RWPE1 (cell line): ENCODE measurements around the gene RALA.
"Not testable (repeated sequence)": the region's sequence is repeated elsewhere in the genome, so short reads cannot be mapped to it uniquely, and the experiment has no call there.

Source experiments
- CTCF ChIA-PET: fragments of 350-600 bp; sonication (Branson Sonifier 250); formaldehyde crosslinking; extraction: SDS; loops from one replicate; lab custom pipeline; 2021; lab: Yijun Ruan, JAX
- POLR2A ChIA-PET: fragments of 400-600 bp; formaldehyde crosslinking; extraction: SDS; loops from one replicate; lab custom pipeline; 2020; ENCODE audit warnings: antibody characterized with exemption; ENCODE audit not compliant: low non-redundant PET; lab: Yijun Ruan, JAX
- DNase-seq: peaks from one replicate; pipeline ENCODE4 v3.0.0; 2012; ENCODE audit warnings: low spot score
- H3K27ac ChIP-seq: fragments of 450-650 bp; 2 replicates; pipeline ENCODE4 v1.5.1; 2017
- TF ChIP-seq, protein P1 (sequence below): fragments of 450-650 bp; conservative IDR thresholded peaks from 2 replicates; pipeline ENCODE4 v1.5.1; 2017; ENCODE audit warnings: low read depth, mild to moderate bottlenecking

RALA gene

GRCh38 chr7:39681887-39682441, 58.6 kb downstream of the RALA start:
- CTCF ChIA-PET: no interaction called here

GRCh38 chr7:39683216-39683845, 60.0 kb downstream of the RALA start:
- DNase-seq: peak; percentile 22
- ChIA-PET CTCF (no interaction called here), POLR2A (no interaction called here)
- TF ChIP-seq, protein P1, sequence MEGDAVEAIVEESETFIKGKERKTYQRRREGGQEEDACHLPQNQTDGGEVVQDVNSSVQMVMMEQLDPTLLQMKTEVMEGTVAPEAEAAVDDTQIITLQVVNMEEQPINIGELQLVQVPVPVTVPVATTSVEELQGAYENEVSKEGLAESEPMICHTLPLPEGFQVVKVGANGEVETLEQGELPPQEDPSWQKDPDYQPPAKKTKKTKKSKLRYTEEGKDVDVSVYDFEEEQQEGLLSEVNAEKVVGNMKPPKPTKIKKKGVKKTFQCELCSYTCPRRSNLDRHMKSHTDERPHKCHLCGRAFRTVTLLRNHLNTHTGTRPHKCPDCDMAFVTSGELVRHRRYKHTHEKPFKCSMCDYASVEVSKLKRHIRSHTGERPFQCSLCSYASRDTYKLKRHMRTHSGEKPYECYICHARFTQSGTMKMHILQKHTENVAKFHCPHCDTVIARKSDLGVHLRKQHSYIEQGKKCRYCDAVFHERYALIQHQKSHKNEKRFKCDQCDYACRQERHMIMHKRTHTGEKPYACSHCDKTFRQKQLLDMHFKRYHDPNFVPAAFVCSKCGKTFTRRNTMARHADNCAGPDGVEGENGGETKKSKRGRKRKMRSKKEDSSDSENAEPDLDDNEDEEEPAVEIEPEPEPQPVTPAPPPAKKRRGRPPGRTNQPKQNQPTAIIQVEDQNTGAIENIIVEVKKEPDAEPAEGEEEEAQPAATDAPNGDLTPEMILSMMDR: no peak
- no peak overlapping the region for H3K27ac ChIP-seq

More at GRCh38 chr7:39681887-39682441, 58.6 kb downstream of the RALA start:
- POLR2A ChIA-PET: no interaction called here
- DNase-seq: no peak
- H3K27ac ChIP-seq: no peak overlapping the region
- TF ChIP-seq, protein P1: no peak

- CTCF ChIA-PET: interaction anchor here (0.5 kb wide), 1 partner anchor 218 kb away, joined by 3 read pairs; no protein-coding TSS in a partner anchor
- H3K27ac ChIP-seq: no peak overlapping the region
- POLR2A ChIA-PET: no interaction called here
- TF ChIP-seq, protein P1: no peak
- DNase-seq: no peak
Observed at GRCh38 chr7:39686261-39686924, 63.0 kb downstream of the RALA start.

- TF ChIP-seq, protein P1: no peak
- peak overlapping the region; percentile 36 for H3K27ac ChIP-seq
- DNase-seq: no peak
- POLR2A ChIA-PET: no interaction called here
- CTCF ChIA-PET: interaction anchor here (0.6 to 0.8 kb wide), 2 partner anchors 16 to 54 kb away, joined by 3 to 4 read pairs; no protein-coding TSS in a partner anchor
Observed at GRCh38 chr7:39688611-39689480, 65.5 kb downstream of the RALA start.

DNA sequence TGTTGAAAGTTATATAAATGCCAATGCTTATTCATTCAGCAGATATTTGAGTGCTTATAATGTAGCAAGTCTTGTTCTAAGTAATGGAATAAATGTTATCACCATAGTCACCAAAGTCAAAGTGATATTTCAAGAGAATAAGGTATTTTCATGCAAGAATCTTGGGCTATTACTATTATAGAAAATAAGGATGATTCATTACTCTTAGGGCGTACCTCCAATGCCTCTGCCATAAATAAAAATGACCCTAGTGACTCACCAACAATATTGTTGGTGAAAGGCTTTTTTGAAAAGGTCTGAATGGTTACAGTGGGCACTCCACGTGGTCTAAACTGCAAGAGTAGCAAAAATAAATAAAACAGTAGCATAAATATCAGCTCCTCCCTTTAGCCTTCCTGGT, 68.4 kb downstream of the RALA start:
- ChIA-PET POLR2A (no interaction called here), CTCF (no interaction called here)
- peak; percentile 32 for DNase-seq
- H3K27ac ChIP-seq: no peak overlapping the region
- TF ChIP-seq, protein P1: no peak

DNA sequence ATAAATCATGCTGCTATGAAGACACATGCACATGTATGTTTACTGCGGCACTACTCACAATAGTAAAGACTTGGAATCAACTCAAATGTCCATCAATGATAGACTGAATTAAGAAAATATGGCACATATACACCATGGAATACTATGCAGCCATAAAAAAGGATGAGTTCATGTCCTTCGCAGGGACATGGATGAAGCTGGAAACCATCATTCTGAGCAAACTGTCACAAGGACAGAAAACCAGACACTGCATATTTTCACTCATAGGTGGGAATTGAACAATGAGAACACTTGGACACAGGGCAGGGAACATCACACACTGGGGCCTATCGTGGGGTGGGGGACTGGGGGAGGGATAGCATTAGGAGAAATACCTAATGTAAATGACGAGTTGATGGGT, 69.7 kb downstream of the RALA start:
- POLR2A ChIA-PET, CTCF ChIA-PET, DNase-seq, H3K27ac ChIP-seq: not testable (repeated sequence)
